M059J (cell line): ENCODE results near the gene PPP1R13L. TPM values are rescaled to one million over a fixed set of nuclear protein-coding genes. Genes with fewer than 3 reads are reported as not detected.
"Not testable (repeated sequence)": the region's sequence is repeated elsewhere in the genome, so short reads cannot be mapped to it uniquely, and the experiment has no call there.

Experiments
- DNase-seq: peaks from one replicate; pipeline ENCODE4 v3.0.0-alpha.2; 2012; ENCODE audit warnings: low read depth
- total RNA-seq: library from RNA; depleted of rRNA; stranded (reverse); fragments of >200 nt; shearing (Covaris generic); gene quantifications from 2 replicates; pipeline ENCODE4 v1.2.3, GENCODE V29; 2014; rRNA removed

The PPP1R13L gene
- total RNA-seq, 1 experiment from 2014 or later, result 7.4 TPM

DNA sequence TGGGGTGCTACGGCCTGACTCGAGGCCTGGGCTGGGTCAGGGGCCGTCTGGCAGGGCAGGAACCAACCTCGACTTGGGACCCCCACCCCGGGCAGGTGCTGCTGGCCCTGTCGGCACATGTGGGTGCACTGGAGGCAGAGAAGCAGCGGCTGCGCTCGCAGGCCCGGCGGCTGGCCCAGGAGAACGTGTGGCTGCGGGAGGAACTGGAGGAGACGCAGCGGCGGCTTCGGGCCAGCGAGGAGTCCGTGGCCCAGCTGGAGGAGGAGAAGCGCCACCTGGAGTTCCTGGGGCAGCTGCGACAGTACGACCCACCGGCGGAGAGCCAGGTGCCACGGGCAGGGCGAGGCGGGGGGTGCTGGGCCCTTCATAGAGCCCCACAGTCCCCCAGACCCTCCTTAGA lies 58.4 kb downstream of the PPP1R13L start:
- DNase-seq, result no peak

DNA sequence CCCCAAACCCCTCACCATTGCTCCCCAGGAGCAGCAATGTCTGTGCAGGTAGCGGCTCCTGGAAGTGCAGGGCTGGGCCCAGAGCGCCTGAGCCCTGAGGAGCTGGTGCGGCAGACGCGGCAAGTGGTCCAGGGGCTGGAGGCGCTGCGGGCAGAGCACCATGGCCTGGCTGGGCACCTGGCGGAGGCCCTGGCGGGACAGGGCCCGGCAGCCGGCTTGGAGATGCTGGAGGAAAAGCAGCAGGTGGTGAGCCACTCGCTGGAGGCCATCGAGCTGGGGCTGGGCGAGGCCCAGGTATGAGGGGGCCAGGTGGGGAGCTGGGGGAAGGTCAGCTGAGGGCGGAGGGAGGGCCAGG lies 59.4 kb downstream of the PPP1R13L start:
- no peak for DNase-seq

DNA sequence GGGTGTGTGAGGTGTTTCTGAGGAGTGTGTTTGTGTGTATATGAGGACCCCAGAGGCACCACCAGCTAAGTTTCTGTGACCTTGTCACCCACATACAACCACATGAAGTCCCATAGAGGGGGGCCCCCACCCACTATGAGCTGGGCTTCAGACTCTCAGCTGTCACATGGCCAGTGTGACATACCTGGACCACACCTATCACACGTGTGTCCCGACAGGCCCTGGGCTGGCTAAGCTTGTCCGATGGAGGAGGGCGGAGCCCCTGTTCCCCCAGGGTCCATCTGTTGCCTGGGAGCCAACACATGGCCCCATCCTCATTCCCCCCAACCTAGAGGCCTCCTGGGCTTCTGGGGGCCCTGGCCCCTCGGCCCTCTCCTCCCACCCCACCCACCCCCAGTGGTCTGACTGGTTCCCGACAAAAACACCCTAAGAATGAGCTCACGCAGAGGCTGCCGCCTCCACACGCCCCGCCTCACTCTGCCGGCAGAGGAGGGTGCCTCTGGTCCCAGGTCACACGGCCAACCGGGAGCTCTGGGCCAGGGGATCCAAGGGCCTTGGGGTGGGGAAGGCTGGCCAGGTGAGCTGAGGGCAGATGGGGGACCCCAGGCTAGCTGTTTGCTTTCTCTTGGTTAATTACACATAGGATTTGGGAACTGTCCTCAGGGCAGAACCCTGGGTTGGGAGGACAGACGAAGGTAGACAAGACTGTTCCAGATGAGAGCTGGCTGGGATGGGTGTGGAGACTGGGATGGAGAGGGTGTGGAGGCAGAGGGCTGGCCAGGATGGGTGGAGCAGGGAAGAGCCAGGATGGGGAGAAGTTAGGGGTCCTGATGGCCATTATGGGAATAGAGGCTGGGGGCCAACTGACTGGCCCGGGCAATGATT lies 60.0 kb downstream of the PPP1R13L start:
- no peak for DNase-seq

DNA sequence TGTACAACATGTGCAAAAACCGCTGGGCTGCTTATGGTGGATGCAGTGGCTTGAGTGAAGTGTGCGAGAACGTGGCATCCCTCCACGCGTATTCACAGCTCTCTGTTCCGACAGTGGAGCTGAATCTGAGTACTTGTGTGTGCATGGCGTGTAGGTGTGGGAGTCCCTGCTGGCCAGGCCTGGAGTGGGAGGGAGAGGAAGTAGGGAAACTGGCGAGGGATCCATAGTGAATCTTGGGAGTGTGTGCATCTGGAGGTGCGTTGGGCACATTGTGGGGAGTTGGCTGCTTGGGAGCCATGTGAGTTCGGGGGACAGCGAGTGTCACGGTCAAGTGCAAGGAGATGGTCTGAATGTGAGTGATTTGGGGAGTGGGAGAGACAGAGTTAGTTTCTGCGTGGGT lies 62.0 kb downstream of the PPP1R13L start:
- no peak for DNase-seq

DNA sequence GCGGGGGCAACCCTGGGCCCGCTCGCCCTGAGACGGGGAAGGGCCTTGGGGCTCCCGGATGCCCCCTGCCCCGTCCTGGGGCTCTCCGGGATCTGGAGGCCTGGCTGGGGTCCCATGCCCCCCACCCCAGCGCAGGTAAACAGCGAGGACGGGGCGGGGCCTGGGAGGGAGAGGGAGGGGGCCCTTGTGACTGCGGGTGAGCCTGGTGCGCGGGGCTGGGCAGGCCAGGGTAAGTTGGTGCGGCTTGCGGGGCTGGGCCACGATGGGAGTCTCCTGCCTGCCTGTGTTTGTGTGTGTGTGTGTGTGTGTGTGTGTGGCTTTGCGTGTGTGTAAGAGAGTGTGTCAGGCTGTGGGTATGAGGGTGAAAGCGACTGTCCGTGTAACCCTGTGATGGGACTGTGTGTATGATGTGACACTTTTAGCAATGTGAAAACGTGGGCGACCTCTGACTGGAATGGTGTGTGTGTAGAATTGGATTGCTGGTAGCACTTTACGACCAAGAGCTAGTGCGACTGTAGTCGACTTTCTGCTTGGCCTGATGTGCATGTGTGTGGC lies 63.9 kb downstream of the PPP1R13L start:
- DNase-seq, result no peak

DNA sequence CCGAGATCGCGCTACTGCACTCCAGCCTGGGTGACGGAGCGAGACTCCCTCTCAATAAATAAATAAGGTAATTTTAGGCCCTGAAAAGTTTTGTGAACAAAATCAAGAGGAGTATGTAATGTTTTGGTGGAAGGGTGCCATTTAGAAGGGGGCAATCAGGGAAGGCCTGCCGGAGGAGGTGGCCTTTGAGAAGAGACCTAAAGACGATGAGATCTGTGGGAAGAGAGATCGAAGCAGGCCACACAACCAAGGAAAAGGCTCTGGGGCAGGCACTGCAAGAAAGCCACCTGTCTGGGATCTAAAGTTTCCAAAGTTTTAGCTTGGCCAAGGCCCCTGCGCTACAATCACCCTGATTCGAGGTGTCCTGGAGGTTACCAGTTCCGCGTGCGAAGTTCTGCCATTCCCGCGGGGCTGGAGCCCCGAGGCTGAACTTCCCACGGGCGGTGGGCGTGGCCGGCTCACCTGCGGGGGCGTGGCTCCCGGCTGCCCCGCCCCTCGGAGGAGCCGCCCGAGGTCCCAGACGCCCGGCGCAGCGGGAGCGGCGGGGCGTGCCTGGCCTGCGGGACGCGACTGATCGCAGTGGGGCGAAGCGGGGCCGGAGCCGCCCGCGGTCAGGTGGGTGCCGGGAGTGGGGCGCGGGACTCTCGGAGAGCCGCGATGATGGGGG lies 64.5 kb downstream of the PPP1R13L start, which contains the start of gene KLC3:
Gene KLC3, plus strand, starts transcription at position 519 of the 667 bp plus-strand sequence. CDS start 4,792 bp downstream, outside the sequence.
- no peak for DNase-seq

DNA sequence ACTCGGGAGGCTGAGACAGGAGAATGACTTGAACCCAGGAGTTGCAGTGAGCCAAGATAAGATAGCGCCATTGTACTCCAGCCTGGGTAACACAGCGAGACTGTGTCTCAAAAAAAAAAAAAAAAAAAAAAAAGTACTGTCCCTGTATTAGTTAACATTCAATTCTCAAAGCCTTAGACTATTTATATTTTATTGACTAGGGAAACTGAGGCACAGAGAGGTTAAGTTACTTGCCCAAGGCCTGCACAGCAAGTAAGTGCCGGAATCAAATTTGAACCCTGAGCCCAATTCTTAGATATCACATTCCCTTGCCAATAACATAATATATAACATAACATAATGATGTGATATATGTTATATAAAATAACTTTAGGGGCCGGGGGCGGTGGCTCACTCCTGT lies 65.2 kb downstream of the PPP1R13L start:
- no peak for DNase-seq

DNA sequence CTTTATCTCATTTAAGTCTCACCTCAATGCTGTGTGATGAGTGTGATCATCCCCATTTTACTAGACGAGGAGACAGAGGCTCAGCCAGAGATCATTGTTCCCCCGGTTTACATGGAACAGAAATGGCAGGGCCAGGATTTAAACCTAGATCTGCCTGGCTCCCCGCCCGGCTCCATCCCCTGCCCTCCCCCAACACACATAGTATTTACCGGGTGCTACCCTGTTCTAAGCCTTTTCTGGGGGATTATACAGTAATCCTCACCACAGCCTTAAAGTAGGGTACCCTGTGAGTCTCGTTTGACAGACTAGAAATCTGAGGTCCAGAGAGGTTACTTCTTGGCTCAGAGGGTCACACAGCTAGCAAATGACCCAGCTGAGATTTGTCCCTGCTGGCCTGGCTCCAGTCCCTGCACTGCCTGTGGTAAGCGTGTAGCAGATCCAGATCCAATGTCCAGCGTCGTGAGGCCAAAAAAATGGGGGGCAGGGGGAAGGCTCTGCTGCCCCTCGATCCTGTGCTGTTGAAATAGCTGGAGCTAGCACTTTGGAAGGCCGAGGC lies 68.1 kb downstream of the PPP1R13L start:
- DNase-seq, result no peak

DNA sequence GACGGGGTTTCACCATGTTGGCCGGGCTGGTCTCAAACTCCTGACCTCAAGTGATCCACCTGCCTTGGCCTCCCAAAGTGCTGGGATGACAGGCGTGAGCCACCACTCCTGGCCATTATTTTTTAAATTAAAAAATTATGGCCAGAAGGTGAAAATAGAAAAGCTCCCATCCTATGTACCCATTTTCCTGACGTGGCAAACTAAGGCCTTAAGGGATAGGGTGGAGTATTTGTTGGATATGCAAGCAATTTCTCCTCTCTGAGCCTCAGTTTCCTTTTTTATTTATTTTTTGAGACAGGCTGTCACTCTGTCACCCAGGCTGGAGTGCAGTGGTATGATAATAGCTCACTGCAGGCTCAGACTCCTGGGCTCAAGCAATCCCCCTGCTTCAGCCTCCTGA lies 70.0 kb downstream of the PPP1R13L start:
- DNase-seq, result not testable (repeated sequence)

DNA sequence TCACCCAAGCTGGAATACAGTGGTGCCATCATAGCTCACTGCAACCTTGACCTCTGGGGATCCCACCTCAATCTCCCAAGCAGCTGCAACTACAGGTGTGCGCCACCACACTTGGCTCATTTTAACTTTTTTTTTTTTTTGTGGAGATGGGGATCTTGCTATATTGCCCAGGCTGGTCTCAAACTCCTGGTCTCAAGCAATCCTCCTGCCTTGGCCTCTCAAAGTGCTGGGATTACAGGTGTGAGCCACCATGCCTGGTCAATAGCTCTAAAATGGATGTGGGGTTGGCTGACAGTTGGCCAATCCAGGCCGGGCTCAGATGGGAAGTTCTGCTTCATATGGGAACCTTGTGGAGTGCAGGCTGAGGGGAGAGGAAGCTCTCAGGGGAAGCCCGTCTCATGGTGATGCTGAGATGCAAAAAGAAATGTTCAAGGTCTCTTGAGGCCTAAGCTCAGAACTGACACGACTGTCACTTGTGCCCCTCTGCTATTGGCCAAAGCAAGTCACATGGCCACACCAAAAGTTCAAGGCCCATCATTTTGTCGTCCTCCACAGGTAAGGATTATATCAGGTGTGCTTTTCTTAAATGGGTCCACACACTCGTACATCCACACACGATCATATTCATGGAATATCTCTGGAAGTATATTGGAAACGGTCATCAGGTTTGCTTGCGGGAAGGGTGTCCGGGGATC lies 71.1 kb downstream of the PPP1R13L start:
- DNase-seq, result no peak

DNA sequence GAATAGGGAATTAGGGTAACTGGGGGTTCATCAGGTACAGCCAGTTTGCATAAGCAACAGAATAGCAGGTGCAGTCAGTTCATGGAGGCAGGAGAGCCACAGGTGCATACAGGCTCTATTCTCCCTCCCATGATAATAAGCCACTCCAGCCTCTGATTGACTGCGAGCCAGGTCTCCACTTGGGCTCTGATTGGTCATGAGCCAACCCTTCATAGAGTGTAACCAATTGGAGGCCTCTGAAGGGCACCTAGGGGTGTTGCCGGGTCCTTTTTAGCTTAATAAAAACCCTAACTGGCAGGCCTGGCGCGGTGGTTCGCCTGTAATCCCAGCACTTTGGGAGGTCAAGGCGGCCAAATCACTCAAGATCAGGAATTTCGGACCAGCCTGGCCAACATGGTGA lies 73.5 kb downstream of the PPP1R13L start:
- DNase-seq, result no peak

Other genes with a start within 250 kb of the PPP1R13L start
- not detected in 2 replicates for gene NKPD1, start 244.1 kb downstream of the PPP1R13L start, total RNA-seq
- gene TRAPPC6A, start 226.8 kb downstream of the PPP1R13L start, total RNA-seq, result 6.2 and 8.2 TPM in 2 replicates
- gene BLOC1S3, start 226.3 kb downstream of the PPP1R13L start, total RNA-seq, result 2.7 and 7.3 TPM in 2 replicates
- gene EXOC3L2, start 159.7 kb downstream of the PPP1R13L start, total RNA-seq, result not detected in 2 replicates
- gene MARK4, start 153.8 kb downstream of the PPP1R13L start, total RNA-seq, result 7.1 and 11.0 TPM in 2 replicates
- gene CKM, start 82.2 kb downstream of the PPP1R13L start, total RNA-seq, result not detected in 2 replicates
- gene KLC3, start 64.3 kb downstream of the PPP1R13L start, total RNA-seq, result 0.42 and 2.4 TPM in 2 replicates
- gene ERCC2, start 34.5 kb downstream of the PPP1R13L start, total RNA-seq, result 30.6 and 51.7 TPM in 2 replicates
- 11.1 and 13.4 TPM in 2 replicates for gene POLR1G, start 1.6 kb upstream of the PPP1R13L start, total RNA-seq
- 78.1 and 87.7 TPM in 2 replicates for gene ERCC1, start 18.8 kb upstream of the PPP1R13L start, total RNA-seq
- 4.3 and 5.5 TPM in 2 replicates for gene FOSB, start 62.9 kb upstream of the PPP1R13L start, total RNA-seq
- gene RTN2, start 92.0 kb upstream of the PPP1R13L start, total RNA-seq, result 3.5 and 4.2 TPM in 2 replicates
- 0.64 TPM in 1 of 2 replicates, not detected in the other for gene PPM1N, start 93.4 kb upstream of the PPP1R13L start, total RNA-seq
- 91.6 and 97.7 TPM in 2 replicates for gene VASP, start 102.4 kb upstream of the PPP1R13L start, total RNA-seq
- 8.7 and 20.2 TPM in 2 replicates for gene OPA3, start 179.7 kb upstream of the PPP1R13L start, total RNA-seq
- 0.02 TPM in 1 of 2 replicates, not detected in the other for gene GPR4, start 197.1 kb upstream of the PPP1R13L start, total RNA-seq
- gene EML2, start 234.3 kb upstream of the PPP1R13L start, total RNA-seq, result 8.9 and 12.7 TPM in 2 replicates